Psoas muscle (tissue), 8 donors: Measurements from ENCODE around the gene PTGES3L. TPM values are rescaled to one million over a fixed set of nuclear protein-coding genes. Genes with fewer than 3 reads are reported as not detected.

Experiments
- ATAC-seq, 4 donors: fragments of 200-7000 bp; cut with Tn5 transposase; one replicate each; pipeline ENCODE4 v1.9.1; 2020; ENCODE audit warnings: moderate library complexity in 3 of 4, mild to moderate bottlenecking in 2 of 4
- DNase-seq, 2 donors: peaks; one replicate each; pipeline ENCODE4 v3.0.0-alpha.2; 2020
- H3K27ac ChIP-seq: fragments of 200-600 bp; one replicate; pipeline ENCODE4 v1.8.0; 2022
- H3K27me3 ChIP-seq, 3 donors: fragments of 200-600 bp in 1 of 3; one replicate each; pipeline versions ENCODE4 v1.6.1 to v1.8.0; 2013 to 2022; ENCODE audit warnings: low read length in 2 of 3, mild to moderate bottlenecking in 2 of 3, moderate library complexity in 1 of 3; ENCODE audit not compliant: insufficient read depth in 3 of 3
- H3K36me3 ChIP-seq, 2 donors: fragments of 200-600 bp in 1 of 2; one replicate each; pipeline versions ENCODE4 v1.6.1 to v1.8.0; 2013 to 2022; ENCODE audit warnings: low read depth in 1 of 2, mild to moderate bottlenecking in 1 of 2, moderate library complexity in 1 of 2; ENCODE audit not compliant: insufficient read depth in 1 of 2
- H3K4me1 ChIP-seq: fragments of 200-600 bp; one replicate; pipeline ENCODE4 v1.8.0; 2022
- H3K4me3 ChIP-seq: fragments of 200-600 bp; one replicate; pipeline ENCODE4 v1.8.0; 2022; ENCODE audit warnings: mild to moderate bottlenecking
- H3K9me3 ChIP-seq: fragments of 200-600 bp; one replicate; pipeline ENCODE4 v1.8.0; 2022
- CTCF ChIP-seq: fragments of 200-600 bp; IDR thresholded peaks from one replicate; pipeline ENCODE4 v1.8.0; 2022; ENCODE audit warnings: antibody characterized with exemption
- WGBS, 3 donors: extraction: QIAGEN DNeasy Blood & Tissue Kit; methylation state at CpG; one replicate each; pipeline versions ENCODE4 v1.1.6 to v1.1.7; 2013; 5-methylcytosine and 5-hydroxymethylcytosine counted together
- intact Hi-C, 2 donors: fragments of 100-400 bp; cut with DNase I; formaldehyde crosslinking; loops; one replicate each; pipeline versions ENCODE4 v1.11.0 to v1.14.2; 2022
- polyA plus RNA-seq, 3 donors: library from polyadenylated mRNA; stranded (reverse); fragments of 200-250 nt; gene quantifications; one replicate each; pipeline ENCODE4 v1.2.3, GENCODE V29; 2013
- total RNA-seq, 4 donors: library from RNA; stranded (reverse); fragmentation: NEBNext Ultra II Directional in 2 of 4; extraction: Animal tissue kit (Norgen Biotek cat#: 25700) in 2 of 4; gene quantifications; one replicate each; pipeline versions ENCODE4 v1.2.1 to v1.2.4, GENCODE V29; 2021 to 2023
- donor health status: healthy with polysubstance abuse.
- donor health status: DM: no; HTN: no; CAD: no; lungs with moderate emphysema.
- donor health status: Bipolar disorder and iron deficiency.
- donor health status: healthy.
- donor health status: DM: yes; HTN: yes; CAD: no.
- donor health status: DM: no; HTN: no; CAD: no.
- donor health status: DM: no; HTN: no; CAD: no.
- donor health status: DM: yes; HTN: yes; CAD: no.

The PTGES3L gene
- total and polyA plus RNA-seq, 7 donors = 43.7 to 66.0 (median 48.7) TPM

GRCh38 chr17:43014020-43014648 lies 34.3 kb upstream of the PTGES3L start:
- no peaks in the 10 kb centered on the region for H3K27me3 ChIP-seq
- TF ChIP-seq CTCF = no peak
- H3K36me3 ChIP-seq = peaks cover 0 to 52% of the 10 kb centered on the region in 2 donors
- peaks cover 3% of the 10 kb centered on the region for H3K4me1 ChIP-seq
- H3K4me3 ChIP-seq = no peak overlapping the region
- DNase-seq = no peak
- ATAC-seq = no peak
- 78 to 82% (median 79%) methylated on average over 12 of the region's 12 CpGs for WGBS, 3 donors
- no peaks in the 10 kb centered on the region for H3K9me3 ChIP-seq
- intact Hi-C loops = no loop called here
- H3K27ac ChIP-seq = no peak overlapping the region

- 75 to 79% (median 75%) methylated on average over 8 of the region's 8 CpGs for WGBS, 3 donors
- ATAC-seq (no peak), DNase-seq (no peak)
- no peak for TF ChIP-seq CTCF
- intact Hi-C loops = no loop called here
- Histone ChIP-seq H3K27me3 (no peaks in the 10 kb centered on the region), H3K9me3 (no peaks in the 10 kb centered on the region), H3K4me1 (no peaks in the 10 kb centered on the region), H3K36me3 (peaks cover 0 to 45% of the 10 kb centered on the region in 2 donors), H3K27ac (no peak overlapping the region), H3K4me3 (no peak overlapping the region)
Measured at GRCh38 chr17:43013296-43013695, 33.4 kb upstream of the PTGES3L start.

- no peak for DNase-seq
- WGBS, 3 donors = 73 to 82% (median 76%) methylated on average over 15 of the region's 15 CpGs
Measured at GRCh38 chr17:43011728-43012472, 32.0 kb upstream of the PTGES3L start.

GRCh38 chr17:43010667-43011308 lies 30.9 kb upstream of the PTGES3L start:
- Histone ChIP-seq H3K27ac (peak overlapping the region; percentile 16), H3K27me3 (no peaks in the 10 kb centered on the region), H3K36me3 (peaks cover 0 to 23% of the 10 kb centered on the region in 2 donors), H3K4me3 (no peak overlapping the region), H3K9me3 (no peaks in the 10 kb centered on the region), H3K4me1 (peaks cover 7% of the 10 kb centered on the region)
- ATAC-seq = no peak
- no peak for DNase-seq
- TF ChIP-seq CTCF = no peak
- intact Hi-C loops = no loop called here
- 85 to 91% (median 88%) methylated on average over 5 of the region's 5 CpGs for WGBS, 3 donors

More at GRCh38 chr17:43011728-43012472, 32.0 kb upstream of the PTGES3L start:
- TF ChIP-seq CTCF = no peak
- Histone ChIP-seq H3K9me3 (no peaks in the 10 kb centered on the region), H3K27ac (peak overlapping the region; percentile 16), H3K4me1 (peaks cover 7% of the 10 kb centered on the region), H3K4me3 (no peak overlapping the region), H3K36me3 (peaks cover 0 to 33% of the 10 kb centered on the region in 2 donors), H3K27me3 (no peaks in the 10 kb centered on the region)
- no peak for ATAC-seq
- intact Hi-C loops = no loop called here
